SK-N-SH (cell line): ENCODE measurements around the gene NPTX2. TPM values are rescaled to one million over a fixed set of nuclear protein-coding genes. Genes with fewer than 3 reads are reported as not detected.

ENCODE experiments used
- CTCF ChIA-PET: fragments of 300-600, 350-600 bp; formaldehyde crosslinking; extraction: SDS; loops from one replicate; lab custom pipeline; 2021; lab: Yijun Ruan, JAX
- POLR2A ChIA-PET: fragments of 350-600 bp; sonication (Branson Sonifier 250); formaldehyde crosslinking; extraction: SDS; loops from one replicate; lab custom pipeline; 2020; ENCODE audit warnings: antibody characterized with exemption, inconsistent platforms; lab: Yijun Ruan, JAX
- DNase-seq: peaks from one replicate; pipeline ENCODE4 v3.0.0; 2012
- H2AFZ ChIP-seq: fragments of 200-600 bp; sonication (generic); 2 replicates; pipeline ENCODE4 v1.8.1; 2016; ENCODE audit warnings: antibody characterized with exemption, mild to moderate bottlenecking, low read depth
- H3F3A ChIP-seq: fragments of 200-600 bp; sonication (generic); replicated peaks from 2 replicates; pipeline ENCODE3; 2016; ENCODE audit warnings: antibody characterized with exemption, mild to moderate bottlenecking; ENCODE audit not compliant: insufficient read depth
- H3K27ac ChIP-seq, 2 experiments: fragments of 200-500 bp in 1 of 2; fragments of 200-600 bp in 1 of 2; sonication (Bioruptor generic) in 1 of 2; sonication (generic), shearing (Covaris generic) in 1 of 2; 2 replicates each; pipeline versions ENCODE4 v1.5.1 to v1.6.1; 2014 to 2016; ENCODE audit warnings: low read depth in 2 of 2, inconsistent platforms in 1 of 2, low read length in 1 of 2, mild to moderate bottlenecking in 1 of 2, mixed read lengths in 1 of 2
- H3K27me3 ChIP-seq: fragments of 200-600 bp; sonication (generic), shearing (Covaris generic); 2 replicates; pipeline ENCODE4 v1.6.1; 2016; ENCODE audit warnings: mixed run types; ENCODE audit not compliant: insufficient read depth
- H3K36me3 ChIP-seq, 2 experiments: fragments of 200-500 bp in 1 of 2; fragments of 200-600 bp in 1 of 2; sonication (Bioruptor generic) in 1 of 2; sonication (generic) in 1 of 2; replicated peaks in 1 of 2; 2 replicates each; pipeline versions ENCODE3 to v1.5.1; 2014 to 2016; ENCODE audit warnings: low read length in 1 of 2, mild to moderate bottlenecking in 1 of 2; ENCODE audit not compliant: insufficient read depth in 2 of 2, control insufficient read depth in 1 of 2
- H3K4me1 ChIP-seq, 2 experiments: fragments of 200-500 bp in 1 of 2; fragments of 200-600 bp in 1 of 2; sonication (Bioruptor generic) in 1 of 2; sonication (generic), shearing (Covaris generic) in 1 of 2; 2 replicates each; pipeline versions ENCODE4 v1.5.1 to v1.6.1; 2014 to 2016; ENCODE audit warnings: low read depth in 1 of 2, low read length in 1 of 2, mixed run types in 1 of 2; ENCODE audit not compliant: insufficient read depth in 2 of 2, control insufficient read depth in 1 of 2
- H3K4me2 ChIP-seq: fragments of 200-600 bp; sonication (generic), shearing (Covaris generic); 2 replicates; pipeline ENCODE4 v1.6.1; 2017; ENCODE audit warnings: mixed run types
- H3K4me3 ChIP-seq, 2 experiments: fragments of 200-500 bp in 1 of 2; fragments of 200-600 bp in 1 of 2; sonication (Bioruptor generic) in 1 of 2; sonication (generic), shearing (Covaris generic) in 1 of 2; 2 replicates each; pipeline versions ENCODE4 v1.5.1 to v1.8.1; 2014 to 2016; ENCODE audit warnings: low read depth in 2 of 2, inconsistent platforms in 1 of 2, low read length in 1 of 2, mild to moderate bottlenecking in 1 of 2, mixed read lengths in 1 of 2, moderate library complexity in 1 of 2
- H3K79me2 ChIP-seq: fragments of 200-600 bp; sonication (generic); 2 replicates; pipeline ENCODE4 v1.8.1; 2017; ENCODE audit warnings: mild to moderate bottlenecking; ENCODE audit not compliant: insufficient read depth
- H3K9ac ChIP-seq: fragments of 200-600 bp; sonication (generic); 2 replicates; pipeline ENCODE4 v1.6.1; 2017; ENCODE audit warnings: mixed run types
- H3K9me2 ChIP-seq: fragments of 200-600 bp; sonication (generic); 2 replicates; pipeline ENCODE4 v1.6.1; 2017; ENCODE audit warnings: mixed run types
- H3K9me3 ChIP-seq: fragments of 200-600 bp; sonication (generic); 2 replicates; pipeline ENCODE4 v1.6.1; 2017; ENCODE audit warnings: mixed run types, mild to moderate bottlenecking, moderate library complexity
- H4K20me1 ChIP-seq: fragments of 200-600 bp; sonication (generic); 2 replicates; pipeline ENCODE4 v1.6.1; 2017; ENCODE audit warnings: mild to moderate bottlenecking, mixed run types; ENCODE audit not compliant: insufficient read depth
- CHD2 ChIP-seq: fragments of 150-350 bp; IDR thresholded peaks from 2 replicates; pipeline ENCODE4 v1.6.1; 2018; ENCODE audit warnings: low read length; ENCODE audit not compliant: partially characterized antibody
- ELF1 ChIP-seq: IDR thresholded peaks from 2 replicates; pipeline ENCODE4 v1.4.0; 2012
- EZH2phosphoT487 ChIP-seq: fragments of 200-600 bp; sonication (generic); IDR thresholded peaks from 2 replicates; pipeline ENCODE4 v1.6.1; 2017; ENCODE audit warnings: low read depth, mixed run types, mild to moderate bottlenecking, antibody characterized with exemption, moderate library complexity, borderline replicate concordance
- FOXM1 ChIP-seq: IDR thresholded peaks from 2 replicates; pipeline ENCODE4 v1.4.0; 2012; ENCODE audit warnings: low read depth, mild to moderate bottlenecking
- GATA2 ChIP-seq: sonication (generic); formaldehyde crosslinking; IDR thresholded peaks from 2 replicates; pipeline ENCODE4 v1.5.0; 2020; ENCODE audit warnings: mild to moderate bottlenecking, missing genetic modification reagents
- IRF3 ChIP-seq: fragments of 150-350 bp; IDR thresholded peaks from 2 replicates; pipeline ENCODE4 v1.6.1; 2016; ENCODE audit warnings: mild to moderate bottlenecking, low read depth, low read length
- JUND ChIP-seq: IDR thresholded peaks from 2 replicates; pipeline ENCODE4 v1.4.0; 2012
- MEF2A ChIP-seq: IDR thresholded peaks from 2 replicates; pipeline ENCODE4 v1.4.0; 2012; ENCODE audit warnings: low read depth, borderline replicate concordance
- MXI1 ChIP-seq: IDR thresholded peaks from 2 replicates; pipeline ENCODE4 v1.6.1; 2012; ENCODE audit warnings: mild to moderate bottlenecking, low read depth, low read length, improper control_type of control experiment
- NRF1 ChIP-seq: IDR thresholded peaks from 2 replicates; pipeline ENCODE4 v1.6.1; 2012; ENCODE audit warnings: low read depth, mild to moderate bottlenecking, low read length
- POLR2AphosphoS5 ChIP-seq: IDR thresholded peaks from 2 replicates; pipeline ENCODE4 v1.6.1; 2012; ENCODE audit warnings: low read depth, low read length
- RCOR1 ChIP-seq: fragments of 150-350 bp; IDR thresholded peaks from 2 replicates; pipeline ENCODE4 v1.6.1; 2017; ENCODE audit warnings: antibody characterized with exemption, low read length
- RFX5 ChIP-seq: IDR thresholded peaks from 2 replicates; pipeline ENCODE4 v1.6.1; 2012; ENCODE audit warnings: mild to moderate bottlenecking, improper control_type of control experiment, low read length
- SIN3A ChIP-seq: IDR thresholded peaks from 2 replicates; pipeline ENCODE4 v1.6.1; 2012; ENCODE audit warnings: low read depth, mild to moderate bottlenecking, low read length, moderate library complexity, borderline replicate concordance
- USF1 ChIP-seq: IDR thresholded peaks from 2 replicates; pipeline ENCODE4 v1.4.0; 2012; ENCODE audit warnings: low read depth, borderline replicate concordance
- USF2 ChIP-seq: fragments of 150-350 bp; IDR thresholded peaks from 2 replicates; pipeline ENCODE4 v1.6.1; 2017; ENCODE audit warnings: antibody characterized with exemption, low read length, low read depth, borderline replicate concordance
- ZBTB33 ChIP-seq: IDR thresholded peaks from 2 replicates; pipeline ENCODE4 v1.4.0; 2012; ENCODE audit warnings: low read depth, borderline replicate concordance
- WGBS: methylation state at CpG from one replicate; pipeline ENCODE4 v1.1.6; 2017; ENCODE audit warnings: low lambda C conversion rate; 5-methylcytosine and 5-hydroxymethylcytosine counted together
- polyA plus RNA-seq, 3 experiments: library from polyadenylated mRNA; depleted of rRNA; stranded (reverse); fragments of >200 nt; gene quantifications; 2 replicates each; pipeline ENCODE4 v1.2.3, GENCODE V29; 2012

NPTX2 gene
- polyA plus RNA-seq, 1 of the 3 experiments (the other 2 are of a cell fraction) = 0.41 TPM

GRCh38 chr7:98624846-98625420 is 7.8 kb downstream of the NPTX2 start:
- ChIA-PET CTCF (interaction anchor here (0.7 to 2.4 kb wide), 8 partner anchors 14 to 212 kb away, joined by 3 to 6 read pairs (median 3); no protein-coding TSS in a partner anchor), POLR2A (no interaction called here)
- Histone ChIP-seq H3K4me2 (no peak overlapping the region), H3K27ac (no peak overlapping the region), H3K36me3 (no peaks in the 10 kb centered on the region), H3K9me2 (no peaks in the 10 kb centered on the region), H3K9me3 (no peaks in the 10 kb centered on the region), H3F3A (no peaks in the 10 kb centered on the region), H3K9ac (no peak overlapping the region), H3K4me1 (peaks cover 0 to 28% of the 10 kb centered on the region in 2 experiments; a peak in 1 of 4 replicates), H2AFZ (no peak overlapping the region), H4K20me1 (no peaks in the 10 kb centered on the region), H3K27me3 (no peaks in the 10 kb centered on the region), H3K4me3 (no peak overlapping the region), H3K79me2 (no peaks in the 10 kb centered on the region)
- DNase-seq = no peak
- no peak for TF ChIP-seq EZH2phosphoT487
- 72% methylated on average over 20 of the region's 28 CpGs for WGBS

- CTCF ChIA-PET = interaction anchor here (1.5 kb wide), 1 partner anchor 119 kb away, joined by 5 read pairs; no protein-coding TSS in a partner anchor
- no peaks in the 10 kb centered on the region for H3K9me2 ChIP-seq
- TF ChIP-seq USF1 = no peak
- no peak for TF ChIP-seq FOXM1
- no peak for TF ChIP-seq GATA2
- no peak for TF ChIP-seq SIN3A
- no peak for TF ChIP-seq ZBTB33
- no peak for TF ChIP-seq MEF2A
- TF ChIP-seq JUND = no peak
- no peak for TF ChIP-seq ELF1
- no peak for TF ChIP-seq RCOR1
- TF ChIP-seq RFX5 = no peak
- TF ChIP-seq NRF1 = no peak
- TF ChIP-seq CHD2 = no peak
- TF ChIP-seq IRF3 = no peak
- no peak for TF ChIP-seq POLR2AphosphoS5
- TF ChIP-seq USF2 = no peak
- TF ChIP-seq MXI1 = no peak
- no peaks in the 10 kb centered on the region for H3K36me3 ChIP-seq
- WGBS = 53% methylated on average over 25 of the region's 35 CpGs
- H3K27me3 ChIP-seq = no peaks in the 10 kb centered on the region
- POLR2A ChIA-PET = no interaction called here
- H3K4me1 ChIP-seq = peaks cover 0 to 10% of the 10 kb centered on the region in 2 experiments; a peak in 1 of 4 replicates
- no peak overlapping the region for H3K4me2 ChIP-seq
- H3F3A ChIP-seq = no peaks in the 10 kb centered on the region
- no peak overlapping the region for H3K27ac ChIP-seq
- H3K79me2 ChIP-seq = no peaks in the 10 kb centered on the region
- H4K20me1 ChIP-seq = no peaks in the 10 kb centered on the region
- H3K9me3 ChIP-seq = no peaks in the 10 kb centered on the region
- H3K4me3 ChIP-seq = no peak overlapping the region
- H2AFZ ChIP-seq = no peak overlapping the region
- H3K9ac ChIP-seq = no peak overlapping the region
- DNase-seq = no peak
These were observed 9.7 kb downstream of the NPTX2 start for GRCh38 chr7:98626460-98627412.
